Heart left ventricle (tissue), 16 donors: ENCODE data around the gene TBC1D22B. TPM values are rescaled to one million over a fixed set of nuclear protein-coding genes. Genes with fewer than 3 reads are reported as not detected.
"Not testable (repeated sequence)": the region's sequence is repeated elsewhere in the genome, so short reads cannot be mapped to it uniquely, and the experiment has no call there.

Experiments used
- ATAC-seq, 4 donors: fragments of 200-7000 bp; cut with Tn5 transposase; one replicate each; pipeline ENCODE4 v1.9.1; 2020 to 2022; ENCODE audit warnings: moderate library complexity in 4 of 4, mild to moderate bottlenecking in 3 of 4, moderate number of reproducible peaks in 1 of 4
- DNase-seq, 5 donors: peaks; one replicate each; pipeline ENCODE4 v3.0.0-alpha.2; 2020
- H3K27ac ChIP-seq, 12 donors: fragments of 200-600 bp; sonication (generic) in 4 of 12; one replicate each; pipeline versions ENCODE4 v1.5.0 to v1.8.0; 2016 to 2022; ENCODE audit warnings: mild to moderate bottlenecking in 2 of 12
- H3K27me3 ChIP-seq, 9 donors: fragments of 200-600 bp; sonication (generic) in 2 of 9; one replicate each; pipeline versions ENCODE4 v1.5.1 to v1.8.0; 2016 to 2022; ENCODE audit warnings: mild to moderate bottlenecking in 3 of 9
- H3K36me3 ChIP-seq, 9 donors: fragments of 200-600 bp; sonication (generic) in 2 of 9; one replicate each; pipeline versions ENCODE4 v1.5.0 to v1.8.0; 2018 to 2022; ENCODE audit warnings: mild to moderate bottlenecking in 2 of 9
- H3K4me1 ChIP-seq, 12 donors: fragments of 200-600 bp; sonication (generic) in 4 of 12; one replicate each; pipeline versions ENCODE4 v1.5.0 to v1.8.0; 2016 to 2022; ENCODE audit warnings: mild to moderate bottlenecking in 3 of 12
- H3K4me3 ChIP-seq, 12 donors: fragments of 200-600 bp; sonication (generic) in 4 of 12; one replicate each; pipeline versions ENCODE4 v1.5.0 to v1.8.0; 2017 to 2022; ENCODE audit warnings: mild to moderate bottlenecking in 9 of 12, moderate library complexity in 4 of 12
- H3K9me3 ChIP-seq, 12 donors: fragments of 200-600 bp; sonication (generic) in 4 of 12; one replicate each; pipeline versions ENCODE4 v1.5.0 to v1.8.0; 2016 to 2022; ENCODE audit warnings: mild to moderate bottlenecking in 1 of 12
- CTCF ChIP-seq, 12 donors: fragments of 200-600 bp; sonication (generic) in 4 of 12; IDR thresholded peaks; one replicate each; pipeline versions ENCODE4 v1.5.0 to v1.8.0; 2018 to 2022; ENCODE audit warnings: antibody characterized with exemption in 12 of 12, mild to moderate bottlenecking in 5 of 12
- POLR2A ChIP-seq, 2 donors: fragments of 450-650 bp; IDR thresholded peaks; one replicate each; pipeline ENCODE4 v1.6.1; 2017; ENCODE audit warnings: antibody characterized with exemption in 2 of 2, mild to moderate bottlenecking in 2 of 2, moderate library complexity in 2 of 2
- WGBS, 4 donors: extraction: QIAGEN DNeasy Blood & Tissue Kit in 2 of 4; methylation state at CpG; one replicate each; pipeline versions ENCODE4 v1.1.5 to v1.1.7; 2013 to 2018; 5-methylcytosine and 5-hydroxymethylcytosine counted together
- intact Hi-C, 10 donors: fragments of 100-400 bp; cut with DNase I; formaldehyde crosslinking; loops; one replicate each; pipeline versions ENCODE4 v1.11.1 to v1.14.2; 2022
- polyA plus RNA-seq, 2 donors: library from polyadenylated mRNA; stranded (reverse); fragments of 200-250 nt; gene quantifications; one replicate each; pipeline ENCODE4 v1.2.3, GENCODE V29; 2013
- total RNA-seq, 9 donors: library from RNA; depleted of rRNA in 2 of 9; stranded (reverse); fragments of >200 nt in 2 of 9; fragmentation: NEBNext Ultra II Directional in 3 of 9; extraction: Animal tissue kit (Norgen Biotek cat#: 25700) in 3 of 9; gene quantifications; one replicate each; pipeline versions ENCODE4 v1.1.0 to v1.2.4, GENCODE V29; 2016 to 2023
- donor health status: ischemic (EF 13 %, LVEDD 7.1; RV severe dilation, severe dysfunction).
- donor health status: healthy with polysubstance abuse.
- donor health status: DM: no; HTN: yes; CAD: no.
- donor health status: DM: no; HTN: no; CAD: no.
- donor health status: ischemic (EF 25% LVEDD 6.9; RV normal size, moderate dysfunction).
- donor health status: ischemic (EF 25% LVEDD 5.7; RV mildly dilated, moderate dysfunction).
- donor health status: healthy.
- donor health status: DM: yes; HTN: yes; CAD: no.
- donor health status: ischemic (EF 35%, LVEDD 5.7; RV mildly dilated, moderate dysfunction).
- donor health status: nonischemic (EF 11% LVEDD 7.7; RV severe dilation, severe dysfunction).
- donor health status: DM: yes; HTN: yes; CAD: no.
- donor health status: PGD.
- donor health status: ischemic (EF 29% LVEDD 5.4; RV normal size, mild dysfunction).
- donor health status: nonischemic (EF 23%, LVEDD 6.1; RV moderate dilation, normal function).

TBC1D22B gene
- total and polyA plus RNA-seq, 11 donors: 3.1 to 10.7 (median 7.3) TPM

DNA sequence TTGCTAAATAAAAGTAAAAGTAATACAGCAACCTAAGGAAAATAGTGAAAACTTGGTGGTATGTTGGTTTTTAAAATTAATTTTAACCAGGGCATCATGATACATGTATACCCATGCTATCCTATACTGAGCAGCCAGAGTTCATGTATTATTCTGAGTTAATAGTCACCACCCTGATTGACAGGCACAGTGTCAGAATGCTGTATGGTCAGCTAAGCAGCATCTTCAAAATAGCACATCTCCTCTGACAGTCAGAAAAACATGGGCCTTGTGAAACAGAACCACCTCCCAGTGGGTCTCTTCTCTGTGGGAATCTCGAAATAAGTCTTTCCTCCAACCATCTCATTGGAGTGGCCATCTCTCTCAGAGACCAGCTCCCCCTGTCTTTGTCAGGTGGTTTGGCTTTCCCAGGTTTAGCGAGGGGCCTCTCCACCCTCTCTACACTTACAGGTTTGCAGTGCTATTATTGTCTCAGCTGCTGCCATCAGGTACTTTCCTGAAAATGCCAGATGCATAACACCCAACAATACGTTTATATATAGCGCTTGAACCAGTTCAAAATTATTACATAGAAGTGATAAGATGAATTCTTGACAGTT, 49.2 kb downstream of the TBC1D22B start:
- DNase-seq: no peak
- ATAC-seq: peak in 2 of 4 donors; percentile 10 to 24
- TF ChIP-seq CTCF (IDR thresholded peaks at IDR 0.05) (peak in 3 of 12 donors; percentile 7 to 10 (median 10)), POLR2A (IDR thresholded peaks at IDR 0.05) (no peak)
- H3K36me3 ChIP-seq: peaks cover 0 to 61% (median 21%) of the 10 kb centered on the region in 9 donors
- 68 to 79% (median 75%) methylated on average over 4 of the region's 4 CpGs for WGBS, 4 donors
- H3K4me1 ChIP-seq: peaks cover 0 to 19% (median 8%) of the 10 kb centered on the region in 12 donors
- no peaks in the 10 kb centered on the region for H3K9me3 ChIP-seq
- H3K27ac ChIP-seq: no peak overlapping the region
- no peak overlapping the region for H3K4me3 ChIP-seq
- intact Hi-C loops: no loop called here
- H3K27me3 ChIP-seq: no peaks in the 10 kb centered on the region

GRCh38 chr6:37307484-37307883, 49.9 kb downstream of the TBC1D22B start:
- H3K27me3 ChIP-seq, H3K4me3 ChIP-seq, H3K27ac ChIP-seq, ATAC-seq, intact Hi-C loops, DNase-seq, H3K9me3 ChIP-seq: not testable (repeated sequence)
- peaks cover 0 to 63% (median 16%) of the 10 kb centered on the region in 9 donors for H3K36me3 ChIP-seq
- 91 to 97% (median 95%) methylated on average over 10 of the region's 10 CpGs for WGBS, 4 donors
- peaks cover 0 to 19% (median 5%) of the 10 kb centered on the region in 12 donors for H3K4me1 ChIP-seq

- Histone ChIP-seq H3K36me3 (peaks cover 0 to 63% (median 16%) of the 10 kb centered on the region in 9 donors), H3K27me3 (no peaks in the 10 kb centered on the region), H3K4me1 (peaks cover 0 to 19% (median 5%) of the 10 kb centered on the region in 12 donors), H3K4me3 (no peak overlapping the region), H3K9me3 (no peaks in the 10 kb centered on the region), H3K27ac (peak overlapping the region in 6 of 12 donors; percentile 4 to 61 (median 22))
- peak in 2 of 4 donors; percentile 47 to 49 for ATAC-seq
- intact Hi-C loops: no loop called here
- no peak for TF ChIP-seq POLR2A (IDR thresholded peaks at IDR 0.05)
- TF ChIP-seq CTCF (IDR thresholded peaks at IDR 0.05): no peak
- no peak for DNase-seq
- 31 to 42% (median 42%) methylated on average over 5 of the region's 5 CpGs for WGBS, 4 donors
Observed at GRCh38 chr6:37308069-37308815, 50.7 kb downstream of the TBC1D22B start.

DNA sequence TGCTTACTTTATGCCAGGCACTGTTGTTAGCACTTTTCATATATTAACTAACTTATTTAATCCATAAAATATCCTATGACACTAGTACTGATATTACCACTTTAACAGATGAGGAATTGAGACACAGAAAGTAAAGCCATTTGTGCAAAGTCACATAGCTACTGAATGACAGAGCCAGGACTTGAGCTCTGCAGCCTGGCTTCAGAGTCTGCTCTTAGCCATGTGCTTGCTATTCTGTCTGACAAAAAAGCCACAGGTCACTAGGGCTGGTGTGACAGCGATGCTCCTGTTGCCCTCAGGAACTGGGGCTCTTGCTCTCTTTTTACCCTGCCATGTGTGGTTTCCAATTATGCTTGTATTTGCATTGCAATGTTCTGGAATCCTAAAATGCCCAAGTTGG, 51.5 kb downstream of the TBC1D22B start:
- H3K9me3 ChIP-seq: no peaks in the 10 kb centered on the region
- peak overlapping the region in 2 of 12 donors; percentile 23 to 28 for H3K27ac ChIP-seq
- peaks cover 0 to 62% (median 16%) of the 10 kb centered on the region in 9 donors for H3K36me3 ChIP-seq
- H3K4me3 ChIP-seq: no peak overlapping the region
- 86 to 99% (median 96%) methylated on average over 1 of the region's 1 CpG for WGBS, 4 donors
- ATAC-seq: no peak
- peaks cover 0 to 19% (median 5%) of the 10 kb centered on the region in 12 donors for H3K4me1 ChIP-seq
- DNase-seq: no peak
- no peak for TF ChIP-seq POLR2A (IDR thresholded peaks at IDR 0.05)
- TF ChIP-seq CTCF (IDR thresholded peaks at IDR 0.05): no peak
- H3K27me3 ChIP-seq: no peaks in the 10 kb centered on the region
- intact Hi-C loops: no loop called here
